Measurements from ENCODE around the gene BST2. TPM values are rescaled to one million over a fixed set of nuclear protein-coding genes. Genes with fewer than 3 reads are reported as not detected.

Gene BST2
- total and polyA plus RNA-seq, 2 of the 8 experiments (the other 6 are each of a cell fraction or from before 2014, with no cell fraction given) = 18.1 to 72.8 TPM

DNA sequence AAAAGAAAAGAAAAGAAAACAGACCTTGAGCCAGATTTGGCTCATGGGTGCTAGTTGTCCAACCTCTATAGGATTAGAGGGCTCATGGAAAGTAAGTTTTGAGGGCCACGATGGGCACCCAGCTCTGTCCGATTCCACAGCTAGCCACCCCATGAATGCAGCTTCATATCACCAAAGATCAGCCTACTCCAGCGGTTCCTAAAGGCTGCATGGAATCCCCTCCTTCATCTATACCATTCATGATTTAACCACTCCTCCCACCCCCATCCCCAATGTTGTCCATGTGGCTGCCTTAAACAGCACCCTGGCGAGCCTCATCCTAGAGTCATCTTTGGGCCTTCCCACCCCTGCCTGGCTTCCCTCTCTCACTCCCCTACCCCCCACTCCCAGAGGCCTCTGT, 16.5 kb upstream of the BST2 start (continued):
- TF ChIP-seq NANOG (IDR thresholded peaks at IDR 0.05; ENCODE audit: insufficient read depth, low read depth, low read length, poor library complexity, severe bottlenecking) (no peak), RFX5 (IDR thresholded peaks at IDR 0.05; ENCODE audit: borderline replicate concordance, low read depth, low read length) (no peak)

Data from H1 (cell line).